H9 (cell line): ENCODE data around the gene VAMP2. TPM values are rescaled to one million over a fixed set of nuclear protein-coding genes. Genes with fewer than 3 reads are reported as not detected.

ENCODE experiments used
- DNase-seq: peaks from one replicate; pipeline ENCODE4 v3.0.0-alpha.2; 2017
- H2AFZ ChIP-seq: one replicate; pipeline ENCODE4 v1.6.1; 2013; ENCODE audit warnings: mild to moderate bottlenecking, low read length, control low read depth, moderate library complexity
- H2AK5ac ChIP-seq: 2 replicates; pipeline ENCODE4 v1.6.1; 2013; ENCODE audit warnings: low read length, control low read depth, mixed read lengths; ENCODE audit not compliant: insufficient read length
- H2BK120ac ChIP-seq: one replicate; pipeline ENCODE4 v1.6.1; 2013; ENCODE audit warnings: low read depth, mild to moderate bottlenecking, low read length, control low read depth, inconsistent platforms; ENCODE audit not compliant: poor library complexity, severe bottlenecking
- H2BK12ac ChIP-seq: 2 replicates; pipeline ENCODE4 v1.6.1; 2013; ENCODE audit warnings: low read length, control low read depth, mixed read lengths, low read depth; ENCODE audit not compliant: insufficient read length
- H2BK15ac ChIP-seq: 2 replicates; pipeline ENCODE4 v1.6.1; 2013; ENCODE audit warnings: low read depth, low read length, control low read depth
- H2BK20ac ChIP-seq: one replicate; pipeline ENCODE4 v1.6.1; 2013; ENCODE audit warnings: low read depth, mild to moderate bottlenecking, low read length, control low read depth, inconsistent platforms; ENCODE audit not compliant: poor library complexity, severe bottlenecking
- H2BK5ac ChIP-seq: 2 replicates; pipeline ENCODE4 v1.6.1; 2013; ENCODE audit warnings: low read length, control low read depth, mixed read lengths; ENCODE audit not compliant: insufficient read length
- H3K14ac ChIP-seq: 2 replicates; pipeline ENCODE4 v1.6.1; 2013; ENCODE audit warnings: low read length, control low read depth; ENCODE audit not compliant: insufficient read depth
- H3K18ac ChIP-seq: 2 replicates; pipeline ENCODE4 v1.6.1; 2013; ENCODE audit warnings: low read depth, mild to moderate bottlenecking, mixed read lengths, low read length, control low read depth; ENCODE audit not compliant: insufficient read length
- H3K23ac ChIP-seq: 2 replicates; pipeline ENCODE4 v1.6.1; 2013; ENCODE audit warnings: low read length, control low read depth, mixed read lengths, low read depth; ENCODE audit not compliant: insufficient read length
- H3K23me2 ChIP-seq: 2 replicates; pipeline ENCODE4 v1.6.1; 2013; ENCODE audit warnings: low read depth, mild to moderate bottlenecking, mixed read lengths, low read length, control low read depth; ENCODE audit not compliant: insufficient read length, poor library complexity, severe bottlenecking
- H3K27ac ChIP-seq: 2 replicates; pipeline ENCODE4 v1.5.1; 2013; ENCODE audit warnings: low read length, control low read depth, mixed read lengths, low read depth; ENCODE audit not compliant: insufficient read length
- H3K27me3 ChIP-seq: 2 replicates; pipeline ENCODE4 v1.6.1; 2013; ENCODE audit warnings: low read length, control low read depth, inconsistent platforms; ENCODE audit not compliant: insufficient read depth
- H3K4ac ChIP-seq: 2 replicates; pipeline ENCODE4 v1.6.1; 2013; ENCODE audit warnings: low read depth, mild to moderate bottlenecking, control low read depth, inconsistent platforms, low read length, moderate library complexity
- H3K4me1 ChIP-seq: 2 replicates; pipeline ENCODE4 v1.6.1; 2013; ENCODE audit warnings: low read length, control low read depth, inconsistent platforms; ENCODE audit not compliant: insufficient read depth
- H3K4me2 ChIP-seq: 2 replicates; pipeline ENCODE4 v1.6.1; 2013; ENCODE audit warnings: low read length, control low read depth, mixed read lengths; ENCODE audit not compliant: insufficient read length, insufficient read depth
- H3K56ac ChIP-seq: 2 replicates; pipeline ENCODE4 v1.6.1; 2013; ENCODE audit warnings: low read depth, mild to moderate bottlenecking, mixed read lengths, low read length, control low read depth; ENCODE audit not compliant: insufficient read length
- H3K79me1 ChIP-seq: 2 replicates; pipeline ENCODE4 v1.6.1; 2013; ENCODE audit warnings: low read depth, mild to moderate bottlenecking, moderate library complexity, low read length, control low read depth, inconsistent platforms; ENCODE audit not compliant: insufficient read depth, poor library complexity, severe bottlenecking
- H3K79me2 ChIP-seq: 2 replicates; pipeline ENCODE4 v1.6.1; 2013; ENCODE audit warnings: low read length, control low read depth, inconsistent platforms; ENCODE audit not compliant: insufficient read depth
- H3K9ac ChIP-seq: 2 replicates; pipeline ENCODE4 v1.6.1; 2013; ENCODE audit warnings: low read length, control low read depth, mixed read lengths; ENCODE audit not compliant: insufficient read length; ENCODE audit errors: extremely low read depth
- H3K9me3 ChIP-seq: one replicate; pipeline ENCODE4 v1.6.1; 2013; ENCODE audit warnings: low read depth, low read length, inconsistent platforms; ENCODE audit not compliant: control insufficient read depth
- H3T11ph ChIP-seq: one replicate; pipeline ENCODE4 v1.6.1; 2013; ENCODE audit warnings: mild to moderate bottlenecking, low read length, control low read depth, inconsistent platforms
- H4K20me1 ChIP-seq: one replicate; pipeline ENCODE4 v1.6.1; 2013; ENCODE audit not compliant: control insufficient read depth, insufficient read length, insufficient read depth
- H4K5ac ChIP-seq: 2 replicates; pipeline ENCODE4 v1.6.1; 2013; ENCODE audit warnings: low read depth, mild to moderate bottlenecking, mixed read lengths, low read length, control low read depth; ENCODE audit not compliant: insufficient read length
- H4K8ac ChIP-seq: replicated peaks from 2 replicates; pipeline ENCODE4 v1.6.1; 2013; ENCODE audit warnings: low read length, control low read depth, mixed read lengths, low read depth; ENCODE audit not compliant: insufficient read length
- H4K91ac ChIP-seq: 2 replicates; pipeline ENCODE4 v1.6.1; 2013; ENCODE audit warnings: low read depth, mild to moderate bottlenecking, moderate library complexity, mixed read lengths, low read length, control low read depth; ENCODE audit not compliant: insufficient read length
- H3K27ac Mint-ChIP-seq, 3 experiments: 2 replicates in 2 of 3; 3 replicates in 1 of 3; pipeline ENCODE4 v1.8.0; 2020 to 2021; ENCODE audit warnings: mixed read lengths in 3 of 3, mild to moderate bottlenecking in 1 of 3, moderate library complexity in 1 of 3
- H3K27me3 Mint-ChIP-seq: 2 replicates; pipeline ENCODE4 v1.8.0; 2021; ENCODE audit warnings: low read depth, mild to moderate bottlenecking, moderate library complexity, mixed read lengths
- H3K36me3 Mint-ChIP-seq, 3 experiments: 2 replicates in 2 of 3; 3 replicates in 1 of 3; pipeline ENCODE4 v1.8.0; 2020 to 2021; ENCODE audit warnings: low read depth in 3 of 3, mixed read lengths in 3 of 3; ENCODE audit not compliant: insufficient read depth in 1 of 3
- H3K4me1 Mint-ChIP-seq, 2 experiments: 2 replicates each; pipeline ENCODE4 v1.8.0; 2020; ENCODE audit warnings: mixed read lengths in 2 of 2
- H3K4me3 Mint-ChIP-seq, 2 experiments: 2 replicates in 1 of 2; 3 replicates in 1 of 2; pipeline ENCODE4 v1.8.0; 2020 to 2021; ENCODE audit warnings: mild to moderate bottlenecking in 2 of 2, mixed read lengths in 2 of 2, moderate library complexity in 1 of 2
- H3K9me3 Mint-ChIP-seq, 2 experiments: 2 replicates in 1 of 2; 3 replicates in 1 of 2; pipeline ENCODE4 v1.8.0; 2020; ENCODE audit warnings: mild to moderate bottlenecking in 2 of 2, mixed read lengths in 2 of 2, moderate library complexity in 1 of 2
- CTCF ChIP-seq: fragments of 200-600 bp; sonication (generic); conservative IDR thresholded peaks from 3 replicates; pipeline ENCODE4 v1.8.0; 2021; ENCODE audit warnings: antibody characterized with exemption, mild to moderate bottlenecking
- WGBS: extraction: QIAGEN DNeasy Blood & Tissue Kit; methylation state at CpG from one replicate; pipeline ENCODE4 v1.1.7; 2013; ENCODE audit warnings: missing lambda C conversion rate, low lambda C conversion rate, mixed read lengths; ENCODE audit not compliant: insufficient read length; ENCODE audit errors: extremely low coverage; 5-methylcytosine and 5-hydroxymethylcytosine counted together
- total RNA-seq: library from RNA; stranded (reverse); gene quantifications from 2 replicates; pipeline ENCODE4 v1.2.1, GENCODE V29; 2021

VAMP2 gene
- total RNA-seq, 1 experiment from 2014 or later: 22.8 TPM

GRCh38 chr17:8121407-8121680, 41.4 kb downstream of the VAMP2 start:
- H3K79me2 ChIP-seq: no peaks in the 10 kb centered on the region
- H2BK120ac ChIP-seq: no peak overlapping the region
- no peak overlapping the region for H3K23ac ChIP-seq
- H2AK5ac ChIP-seq: no peak overlapping the region
- H3K4ac ChIP-seq: no peak overlapping the region
- H3K18ac ChIP-seq: no peak overlapping the region
- Mint-ChIP-seq H3K27ac (no peak overlapping the region), H3K4me1 (peaks cover 39 to 45% of the 10 kb centered on the region in 2 experiments), H3K4me3 (peak overlapping the region; percentile 91 to 93), H3K36me3 (no peaks in the 10 kb centered on the region; a peak in 2 of 7 replicates), H3K9me3 (peaks cover 4 to 8% of the 10 kb centered on the region in 2 experiments; a peak in 4 of 5 replicates), H3K27me3 (peaks cover 85% of the 10 kb centered on the region)
- no peak overlapping the region for H3K9ac ChIP-seq
- no peak overlapping the region for H2BK20ac ChIP-seq
- no peaks in the 10 kb centered on the region; the same call in 1 of the 2 replicates for H3K4me1 ChIP-seq
- WGBS: no CpG with 5 or more reads among the region's 25 CpGs
- no peak overlapping the region for H3K27ac ChIP-seq
- no peaks in the 10 kb centered on the region for H3K9me3 ChIP-seq
- no peak for DNase-seq
- H3K79me1 ChIP-seq: no peaks in the 10 kb centered on the region
- no peak overlapping the region for H2AFZ ChIP-seq
- H4K8ac ChIP-seq: no peak overlapping the region
- no peaks in the 10 kb centered on the region for H4K20me1 ChIP-seq
- peak overlapping the region; percentile 52 for H3K4me2 ChIP-seq
- H4K91ac ChIP-seq: no peak overlapping the region
- no peak overlapping the region for H4K5ac ChIP-seq
- H3K56ac ChIP-seq: no peak overlapping the region
- H2BK5ac ChIP-seq: no peak overlapping the region
- no peak for TF ChIP-seq CTCF
- peaks cover 62% of the 10 kb centered on the region for H3K23me2 ChIP-seq
- no peak overlapping the region for H3K14ac ChIP-seq
- H2BK15ac ChIP-seq: no peak overlapping the region
- no peak overlapping the region for H3T11ph ChIP-seq
- H2BK12ac ChIP-seq: no peak overlapping the region
- H3K27me3 ChIP-seq: peaks cover 38% of the 10 kb centered on the region
